ENCODE measurements around the gene DNM1L.

GRCh38 chr12:32679920-32680237 lies 778 bp downstream of the DNM1L start:
- TF ChIP-seq MAX (IDR thresholded peaks at IDR 0.05) = no peak
- TF ChIP-seq EP300 (IDR thresholded peaks at IDR 0.05; ENCODE audit: borderline replicate concordance) = no peak
- no peak for TF ChIP-seq CREB1 (IDR thresholded peaks at IDR 0.05; ENCODE audit: low read depth)
- no peak for TF ChIP-seq EGR1 (IDR thresholded peaks at IDR 0.05)
- TF ChIP-seq ZBTB7A (IDR thresholded peaks at IDR 0.05; ENCODE audit: low read depth) = no peak
- no peak for TF ChIP-seq FOXM1 (IDR thresholded peaks at IDR 0.05; ENCODE audit: borderline replicate concordance, low read depth)
- no peak for TF ChIP-seq RAD21 (IDR thresholded peaks at IDR 0.05; ENCODE audit: low read depth)

Measured in Ishikawa (cell line).